Testis (tissue), 3 donors: ENCODE data around the gene MAPK12. TPM values are rescaled to one million over a fixed set of nuclear protein-coding genes. Genes with fewer than 3 reads are reported as not detected.

Experiments
- DNase-seq: peaks from one replicate; pipeline ENCODE4 v3.0.0-alpha.2; 2019
- H3K27ac ChIP-seq, 2 donors: fragments of 200-600 bp; sonication (generic); one replicate each; pipeline ENCODE4 v1.5.1; 2019
- H3K27me3 ChIP-seq: fragments of 200-600 bp; sonication (generic); one replicate; pipeline ENCODE4 v1.5.1; 2019
- H3K36me3 ChIP-seq: fragments of 200-600 bp; sonication (generic); one replicate; pipeline ENCODE4 v1.5.1; 2017; ENCODE audit warnings: low read depth; ENCODE audit errors: missing control alignments
- H3K4me1 ChIP-seq: fragments of 200-600 bp; sonication (generic); one replicate; pipeline ENCODE4 v1.5.1; 2019
- H3K4me3 ChIP-seq, 2 donors: fragments of 200-600 bp; sonication (generic); one replicate each; pipeline ENCODE4 v1.5.1; 2017 to 2019
- H3K9me3 ChIP-seq: fragments of 200-600 bp; sonication (generic); one replicate; pipeline ENCODE4 v1.5.1; 2017
- POLR2A ChIP-seq: fragments of 450-650 bp; IDR thresholded peaks from one replicate; pipeline ENCODE4 v1.6.1; 2017; ENCODE audit warnings: antibody characterized with exemption, mild to moderate bottlenecking, moderate library complexity
- WGBS, 2 donors: methylation state at CpG; one replicate each; pipeline ENCODE4 v1.1.5; 2018; 5-methylcytosine and 5-hydroxymethylcytosine counted together
- intact Hi-C: fragments of 100-400 bp; cut with DNase I; formaldehyde crosslinking; loops from one replicate; pipeline ENCODE4 v1.15.1; 2023; ENCODE audit warnings: low total_unique reads
- polyA plus RNA-seq: library from polyadenylated mRNA; stranded (reverse); fragments of 350-450 nt; fragmentation: Illumina TruSeq; extraction: RNeasy Lipid Tissue Mini Kit (QIAGEN cat#74804); gene quantifications from one replicate; pipeline ENCODE4 v1.2.3, GENCODE V29; 2014; ENCODE audit warnings: low read depth, low replicate concordance; ENCODE audit not compliant: insufficient read depth
- total RNA-seq, 2 donors: library from RNA; depleted of rRNA; stranded (reverse); fragments of >200 nt; gene quantifications; one replicate each; pipeline ENCODE4 v1.2.3, GENCODE V29; 2016
- TF ChIP-seq, protein P1 (sequence below), 3 experiments: fragments of 450-650 bp in 2 of 3; fragments of 200-600 bp in 1 of 3; sonication (generic) in 1 of 3; IDR thresholded peaks; one replicate each; pipeline ENCODE4 v1.5.1; 2016 to 2019; ENCODE audit warnings: antibody characterized with exemption in 3 of 3, mild to moderate bottlenecking in 2 of 3, moderate library complexity in 1 of 3

The MAPK12 gene
- total and polyA plus RNA-seq, 3 donors from 2014 or later, result 9.1 to 25.1 (median 22.3) TPM

DNA sequence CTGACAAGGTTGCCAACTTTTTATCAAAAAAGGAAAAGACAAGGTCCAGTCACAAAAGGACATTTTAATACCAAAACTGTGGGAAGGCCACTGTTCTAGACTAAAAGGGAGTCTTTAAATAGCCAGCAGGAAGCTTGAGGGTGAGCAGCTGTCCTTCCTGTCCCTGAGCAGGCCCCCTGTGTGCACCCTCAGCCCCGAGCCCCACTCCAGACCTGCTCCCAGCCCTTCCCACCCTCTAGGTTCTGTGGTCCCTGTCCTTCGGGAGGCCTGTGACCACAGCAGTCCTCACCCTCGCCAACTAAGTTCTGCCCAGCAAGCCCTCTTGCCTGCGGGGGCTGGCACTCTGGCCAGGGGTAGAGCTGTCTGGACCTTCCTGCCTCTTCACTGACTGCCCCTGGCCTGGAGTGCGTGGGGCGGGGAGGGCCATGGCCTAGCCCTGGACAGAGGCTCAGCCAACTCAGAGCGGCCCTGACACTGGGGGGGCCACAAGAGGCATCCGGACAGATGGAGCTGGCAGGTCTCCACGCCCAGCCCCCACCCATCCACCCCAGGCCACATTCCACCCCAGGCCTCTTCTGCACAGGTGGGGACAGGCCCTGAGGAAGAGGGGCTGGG lies 47.6 kb upstream of the MAPK12 start:
- no peaks in the 10 kb centered on the region for H3K36me3 ChIP-seq
- no peak for TF ChIP-seq POLR2A
- TF ChIP-seq, protein P1, sequence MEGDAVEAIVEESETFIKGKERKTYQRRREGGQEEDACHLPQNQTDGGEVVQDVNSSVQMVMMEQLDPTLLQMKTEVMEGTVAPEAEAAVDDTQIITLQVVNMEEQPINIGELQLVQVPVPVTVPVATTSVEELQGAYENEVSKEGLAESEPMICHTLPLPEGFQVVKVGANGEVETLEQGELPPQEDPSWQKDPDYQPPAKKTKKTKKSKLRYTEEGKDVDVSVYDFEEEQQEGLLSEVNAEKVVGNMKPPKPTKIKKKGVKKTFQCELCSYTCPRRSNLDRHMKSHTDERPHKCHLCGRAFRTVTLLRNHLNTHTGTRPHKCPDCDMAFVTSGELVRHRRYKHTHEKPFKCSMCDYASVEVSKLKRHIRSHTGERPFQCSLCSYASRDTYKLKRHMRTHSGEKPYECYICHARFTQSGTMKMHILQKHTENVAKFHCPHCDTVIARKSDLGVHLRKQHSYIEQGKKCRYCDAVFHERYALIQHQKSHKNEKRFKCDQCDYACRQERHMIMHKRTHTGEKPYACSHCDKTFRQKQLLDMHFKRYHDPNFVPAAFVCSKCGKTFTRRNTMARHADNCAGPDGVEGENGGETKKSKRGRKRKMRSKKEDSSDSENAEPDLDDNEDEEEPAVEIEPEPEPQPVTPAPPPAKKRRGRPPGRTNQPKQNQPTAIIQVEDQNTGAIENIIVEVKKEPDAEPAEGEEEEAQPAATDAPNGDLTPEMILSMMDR (IDR thresholded peaks at IDR 0.05), result no peak
- no peaks in the 10 kb centered on the region for H3K27me3 ChIP-seq
- peak overlapping the region; percentile 55 to 83 for H3K27ac ChIP-seq
- no peak for DNase-seq
- H3K4me3 ChIP-seq, result no peak overlapping the region
- no peaks in the 10 kb centered on the region for H3K9me3 ChIP-seq
- peaks cover 34% of the 10 kb centered on the region for H3K4me1 ChIP-seq
- intact Hi-C loops, result no loop called here
- 33 to 67% methylated on average over 1 to 9 of the region's 9 CpGs for WGBS, 2 donors

DNA sequence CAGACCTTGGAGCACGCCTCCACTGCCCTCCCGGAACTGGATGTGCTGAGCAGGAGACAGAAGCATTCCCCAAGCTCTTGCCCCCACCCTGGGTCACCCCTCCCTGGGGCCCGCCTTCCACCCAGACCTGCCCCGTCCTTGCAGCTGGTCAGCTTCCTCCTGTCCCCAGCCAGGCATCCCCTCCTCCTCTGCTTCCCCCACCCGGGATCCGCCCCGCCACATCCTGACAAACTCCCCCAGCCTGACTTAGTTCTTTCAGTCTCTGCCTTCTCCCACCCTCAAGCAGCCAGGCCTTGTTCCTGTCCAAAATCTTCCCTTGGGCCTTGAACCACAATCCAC lies 47.1 kb upstream of the MAPK12 start:
- Histone ChIP-seq H3K36me3 (no peaks in the 10 kb centered on the region), H3K27ac (peak overlapping the region; percentile 50 to 83), H3K4me1 (peaks cover 39% of the 10 kb centered on the region), H3K27me3 (no peaks in the 10 kb centered on the region), H3K9me3 (no peaks in the 10 kb centered on the region), H3K4me3 (no peak overlapping the region)
- intact Hi-C loops, result no loop called here
- TF ChIP-seq, protein P1 (IDR thresholded peaks at IDR 0.05), result no peak
- no peak for TF ChIP-seq POLR2A
- DNase-seq, result peak; percentile 82
- WGBS, 2 donors, result 23 to 34% methylated on average over 7 of the region's 7 CpGs

DNA sequence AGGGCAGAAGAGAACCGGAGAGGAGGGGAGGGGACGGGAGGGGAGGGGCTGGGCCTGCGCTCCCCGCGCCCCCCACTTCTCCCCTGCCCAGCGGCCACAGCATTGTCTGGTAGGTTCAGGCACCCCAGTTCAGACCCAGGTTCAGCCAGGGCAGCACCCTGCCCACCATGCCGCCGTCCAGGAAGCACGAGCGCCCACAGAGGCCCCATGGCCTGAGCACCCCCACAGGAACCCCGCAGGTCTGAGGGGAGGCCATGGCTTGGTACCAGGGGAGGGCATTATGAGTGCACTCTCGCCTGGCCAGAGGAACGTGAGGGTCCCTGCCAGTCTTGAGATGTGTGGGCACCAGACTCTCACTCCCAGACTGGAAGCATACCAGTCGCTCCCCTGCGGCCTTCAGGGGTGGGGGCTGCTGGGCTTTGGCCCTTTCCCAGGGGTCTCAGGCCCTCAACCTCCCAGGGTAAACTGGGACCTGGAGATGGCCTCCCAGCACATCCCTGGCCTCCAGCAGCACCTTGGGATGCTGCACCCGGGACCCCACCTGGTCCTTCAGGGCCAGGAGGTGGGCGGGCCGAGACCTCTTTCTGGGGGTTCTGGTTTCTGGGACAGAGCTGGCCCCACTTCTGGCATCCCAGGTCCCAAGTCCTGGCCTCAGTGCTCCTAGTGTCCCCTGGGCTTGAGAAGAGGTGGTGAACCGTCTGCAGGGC lies 46.6 kb upstream of the MAPK12 start:
- no peaks in the 10 kb centered on the region for H3K27me3 ChIP-seq
- intact Hi-C loops, result no loop called here
- H3K9me3 ChIP-seq, result no peaks in the 10 kb centered on the region
- peaks cover 45% of the 10 kb centered on the region for H3K4me1 ChIP-seq
- WGBS, 2 donors, result 32% methylated on average over 13 to 19 of the region's 19 CpGs
- no peaks in the 10 kb centered on the region for H3K36me3 ChIP-seq
- no peak for DNase-seq
- H3K4me3 ChIP-seq, result no peak overlapping the region
- TF ChIP-seq, protein P1 (IDR thresholded peaks at IDR 0.05), result no peak
- TF ChIP-seq POLR2A, result no peak
- peak overlapping the region; percentile 50 to 83 for H3K27ac ChIP-seq

DNA sequence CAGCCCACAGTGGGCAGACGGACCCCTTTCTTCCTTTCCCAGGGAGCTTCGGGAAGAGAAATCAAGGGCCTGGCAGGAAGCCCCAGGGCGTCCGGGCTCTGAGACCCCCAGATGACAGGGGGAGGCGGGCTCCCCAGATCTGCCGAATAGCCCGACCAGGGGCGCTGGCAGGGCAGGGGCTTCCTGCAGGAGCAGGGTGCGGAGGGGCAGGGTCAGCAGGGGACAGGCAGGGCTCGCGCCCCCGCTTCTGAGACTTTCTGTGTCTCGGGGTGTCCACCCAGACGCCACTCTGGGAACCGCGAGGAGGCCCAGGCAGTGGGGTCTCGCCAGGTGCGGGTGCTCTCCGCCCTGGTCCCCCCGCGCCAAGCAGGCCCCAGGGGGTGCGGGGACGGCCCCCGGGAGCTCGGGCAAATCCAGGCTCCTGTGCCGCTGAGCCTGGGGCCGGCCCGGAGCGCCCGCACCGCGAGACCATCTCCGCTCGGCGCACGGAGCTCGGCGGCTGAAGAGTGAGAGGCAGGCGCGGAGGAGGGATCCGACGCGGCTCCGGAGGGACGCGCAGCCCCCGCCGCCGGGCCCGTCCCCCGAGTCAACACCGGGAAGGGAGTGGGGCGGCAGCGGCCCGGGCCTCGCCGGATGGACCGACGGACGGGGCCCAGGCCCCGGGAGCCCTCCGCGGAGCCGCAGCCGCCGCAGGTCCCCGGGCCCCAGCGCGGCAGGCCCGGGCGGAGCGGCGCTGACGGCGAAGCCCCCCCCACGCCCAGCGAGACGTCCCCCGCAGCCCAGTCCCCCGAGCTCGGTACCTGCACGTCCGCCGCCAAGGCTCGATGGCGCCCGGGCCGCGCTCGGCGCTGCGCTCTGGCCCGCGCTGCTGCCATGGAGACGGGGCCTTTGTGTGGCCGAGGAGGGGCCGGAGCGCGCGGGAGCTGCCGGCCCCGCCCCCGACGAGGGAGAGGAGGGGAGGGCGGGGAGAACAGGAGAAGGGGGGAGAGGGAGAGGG lies 45.6 kb upstream of the MAPK12 start, which contains the start of gene PLXNB2:
PLXNB2 (minus strand) TSS at position 894 of the 997 bp plus-strand sequence. CDS start 17,062 bp downstream, outside the sequence.
- TF ChIP-seq, protein P1 (IDR thresholded peaks at IDR 0.05), result no peak
- TF ChIP-seq POLR2A, result no peak
- peaks cover 52% of the 10 kb centered on the region for H3K4me1 ChIP-seq

More for the DNA sequence above, 45.6 kb upstream of the MAPK12 start, which contains the start of gene PLXNB2:
- Histone ChIP-seq H3K27me3 (no peaks in the 10 kb centered on the region), H3K27ac (peak within 1 kb of the TSS; percentile 68 to 87), H3K4me3 (peak within 1 kb of the TSS; percentile 87 to 89), H3K36me3 (no peaks in the 10 kb centered on the region), H3K9me3 (no peaks in the 10 kb centered on the region)
- WGBS, 2 donors, result 0 to 1% methylated on average over 20 to 37 of the region's 105 CpGs
- intact Hi-C loops, result no loop called here
- DNase-seq, result peak; percentile 86
